Ecto neural progenitor cell (in vitro differentiated cells): ENCODE data around the gene EIF5.

Experiments used
- DNase-seq: peaks from one replicate; pipeline ENCODE4 v3.0.0-alpha.2; 2018; ENCODE audit warnings: low spot score

The EIF5 gene

DNA sequence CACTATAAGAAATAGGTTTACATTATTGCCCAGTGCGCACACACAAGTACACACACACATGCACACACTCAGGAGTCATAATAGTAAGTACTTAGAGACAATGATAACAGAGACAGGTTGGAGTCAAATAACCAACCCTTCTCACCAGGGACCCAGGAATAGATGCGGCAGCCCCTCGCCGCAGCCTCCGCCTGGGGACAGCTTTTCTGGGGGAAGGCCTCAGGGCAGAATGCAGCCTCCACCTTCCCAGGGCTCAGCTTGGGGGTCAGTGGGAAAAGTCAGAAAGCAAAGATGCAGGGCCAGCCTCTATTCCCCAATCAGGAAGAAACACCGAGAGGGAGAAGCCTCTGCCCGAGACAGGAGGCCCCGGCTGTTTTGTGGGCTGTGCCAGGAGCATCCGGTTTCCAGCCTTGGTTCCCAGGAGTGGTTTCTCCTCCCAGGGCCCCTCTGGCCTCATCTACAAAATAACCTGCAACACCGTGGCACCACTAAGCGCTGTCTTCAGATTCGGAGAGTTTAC is 23.4 kb upstream of the EIF5 start:
- DNase-seq, result no peak

DNA sequence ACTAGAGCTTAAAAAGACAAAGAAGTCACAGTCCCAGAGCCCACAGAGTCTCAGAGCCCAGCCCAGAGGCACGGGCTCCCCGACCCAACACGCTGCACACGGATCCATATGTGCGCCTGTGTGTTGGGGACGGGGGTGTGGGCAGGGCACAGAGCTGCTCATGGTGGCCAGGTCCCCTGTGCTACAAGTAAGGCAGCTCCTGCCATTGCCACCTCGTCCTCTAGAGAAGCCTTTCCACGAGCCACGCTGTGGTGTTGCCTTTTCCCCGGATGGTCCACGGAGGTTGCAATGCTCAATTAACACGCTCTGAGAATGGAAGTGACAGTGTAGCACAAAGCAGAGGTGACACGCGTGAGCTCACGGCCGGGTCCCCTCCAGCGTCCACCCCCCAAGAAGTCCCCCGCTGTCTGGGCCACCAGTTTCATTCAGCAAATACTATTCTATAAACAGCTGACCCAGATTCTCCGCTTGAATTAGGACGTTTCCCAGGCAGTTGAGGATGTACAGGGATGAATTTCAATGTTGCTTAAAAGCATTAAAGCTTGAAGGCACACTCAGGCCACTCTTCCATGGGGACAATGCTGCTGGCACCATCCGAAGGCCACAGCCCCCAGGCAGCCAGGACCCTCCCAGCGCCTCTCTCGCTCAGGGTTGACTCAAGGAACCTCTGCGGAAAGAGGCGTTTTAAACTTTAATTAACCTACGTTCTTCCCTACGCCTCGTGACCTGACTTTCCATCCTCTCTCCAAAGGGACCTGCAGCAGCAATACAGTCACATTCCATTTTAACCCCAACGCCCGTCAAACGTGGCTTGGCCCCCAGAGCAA is 22.7 kb upstream of the EIF5 start:
- DNase-seq, result no peak

DNA sequence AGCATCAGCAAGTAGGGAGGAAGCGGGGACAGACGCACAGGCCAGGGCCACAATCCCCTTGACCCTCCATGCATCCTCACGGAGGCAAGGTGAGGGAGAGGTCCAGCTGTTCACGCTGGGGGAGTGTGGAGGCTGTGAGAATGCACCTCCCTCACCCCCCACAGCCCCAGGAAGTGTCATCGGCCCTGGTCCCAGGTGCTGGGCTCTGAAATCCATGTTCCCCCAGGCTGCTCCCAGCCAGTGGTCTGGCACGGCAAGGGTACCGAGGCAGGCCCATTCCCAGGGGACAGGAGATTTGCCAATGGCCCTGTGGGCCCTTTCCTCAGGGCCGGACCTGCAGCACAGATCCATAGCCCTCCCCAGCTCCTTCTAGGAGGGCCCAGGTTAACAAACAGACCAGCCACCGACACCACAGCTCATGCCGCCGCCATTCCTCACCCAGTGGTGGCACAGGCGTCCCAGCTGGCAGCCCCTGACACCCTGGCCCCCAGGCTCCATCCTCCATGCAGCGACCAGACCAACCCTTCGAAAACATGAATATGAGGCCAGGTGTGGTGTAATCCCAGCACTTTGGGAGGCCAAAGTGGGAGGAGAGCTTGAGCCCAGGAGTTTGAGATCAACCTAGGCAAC is 21.9 kb upstream of the EIF5 start:
- no peak for DNase-seq

DNA sequence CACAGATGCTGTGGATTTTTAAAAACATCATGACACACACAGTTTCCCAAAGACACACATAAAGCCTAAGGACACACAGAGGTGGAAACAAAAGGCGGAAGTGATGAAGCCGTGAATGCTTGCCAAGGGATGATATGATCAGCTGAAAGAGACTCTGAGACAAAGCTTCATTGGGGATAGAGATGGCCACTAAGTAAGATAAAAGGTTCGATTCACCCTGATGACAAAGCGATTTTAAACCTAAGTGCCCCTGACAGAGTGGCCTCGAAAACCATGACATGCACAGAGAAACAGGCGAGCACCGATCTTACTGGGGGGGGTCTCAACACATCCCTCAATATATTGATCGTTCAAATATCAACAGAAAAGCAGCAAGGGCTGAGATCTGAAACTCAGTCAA is 20.3 kb upstream of the EIF5 start:
- no peak for DNase-seq

DNA sequence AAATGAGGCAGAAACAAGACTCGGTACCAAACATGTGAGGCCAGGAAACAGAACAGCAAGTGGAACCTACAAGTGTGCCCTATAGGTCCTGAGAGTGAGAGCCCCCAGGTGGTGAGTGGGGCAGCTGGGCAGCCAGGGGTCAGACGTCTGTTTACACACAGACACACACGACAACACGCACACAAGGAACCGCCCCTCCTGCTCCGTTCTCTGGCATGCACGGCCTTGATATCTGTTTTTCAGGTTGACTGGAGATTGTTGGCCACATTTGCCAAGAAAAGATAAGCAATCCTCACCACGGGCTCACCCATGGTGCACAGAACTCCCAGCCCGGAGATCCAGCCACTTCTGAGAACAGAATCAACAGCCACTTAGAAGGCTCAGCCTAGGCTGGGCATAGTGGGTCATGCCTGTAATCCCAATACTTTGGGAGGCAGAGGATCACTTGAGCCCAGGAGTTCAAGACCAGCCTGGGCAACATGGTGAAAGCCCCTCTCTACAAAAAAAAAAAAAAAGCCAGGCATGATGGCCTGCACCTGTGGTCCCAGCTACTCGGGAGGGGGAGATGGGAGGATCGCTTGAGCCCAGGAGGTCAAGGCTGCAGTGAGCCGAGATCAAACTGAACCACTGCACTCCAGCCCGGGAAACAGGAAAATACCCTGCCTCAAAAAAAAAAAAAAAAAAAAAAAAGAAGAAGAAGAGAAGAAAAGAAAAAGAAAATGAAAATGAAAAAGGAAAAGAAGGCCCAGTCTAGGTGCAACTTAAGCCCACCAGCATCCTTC is 19.4 kb upstream of the EIF5 start:
- DNase-seq, result no peak

DNA sequence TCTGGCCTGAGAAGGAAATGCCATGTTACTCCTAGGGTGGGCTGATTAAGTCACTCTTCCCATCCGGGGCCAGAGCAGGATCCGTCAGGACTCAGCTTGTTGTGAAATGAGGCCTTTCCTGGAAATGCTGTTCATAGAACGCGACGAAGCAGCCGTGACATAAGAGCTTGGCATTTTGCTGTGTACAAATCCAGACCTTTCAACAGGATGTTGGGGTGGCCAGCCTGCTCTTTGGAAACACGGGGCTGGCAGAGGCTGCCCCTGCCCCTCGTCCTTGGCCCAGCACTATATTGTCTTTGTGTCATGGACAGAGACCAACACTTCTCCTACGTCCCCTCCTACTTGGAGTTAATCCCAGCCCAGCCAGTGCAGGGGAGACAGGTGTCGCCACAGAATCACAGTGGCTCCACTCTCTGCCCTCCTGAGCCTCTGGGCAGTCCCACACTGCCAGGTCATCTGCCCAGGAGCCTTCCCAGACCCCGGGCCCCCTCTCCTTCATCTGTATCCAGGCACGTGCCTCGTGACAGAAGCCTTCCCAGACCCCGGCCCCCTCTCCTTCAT is 18.6 kb upstream of the EIF5 start:
- DNase-seq, result no peak

DNA sequence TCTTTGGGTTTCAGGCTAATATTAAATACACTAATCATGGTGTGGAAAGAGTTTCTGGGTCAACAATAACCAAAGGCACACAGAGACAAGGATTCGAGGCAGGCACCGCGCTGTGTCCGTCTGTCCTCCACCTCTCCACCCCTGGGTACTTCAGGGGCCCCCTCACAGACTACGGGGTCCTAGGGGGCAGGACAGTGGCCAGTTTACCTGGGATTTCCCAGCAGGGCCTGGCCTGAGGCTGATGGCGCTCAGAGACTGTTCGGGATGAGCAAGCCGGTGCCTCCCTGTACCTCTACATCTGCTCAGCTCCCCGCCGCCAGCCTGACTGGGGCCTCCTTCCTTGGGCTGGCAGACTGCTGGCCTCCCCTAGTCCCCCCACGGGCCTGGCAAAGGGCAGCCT is 18.1 kb upstream of the EIF5 start:
- DNase-seq, result no peak

DNA sequence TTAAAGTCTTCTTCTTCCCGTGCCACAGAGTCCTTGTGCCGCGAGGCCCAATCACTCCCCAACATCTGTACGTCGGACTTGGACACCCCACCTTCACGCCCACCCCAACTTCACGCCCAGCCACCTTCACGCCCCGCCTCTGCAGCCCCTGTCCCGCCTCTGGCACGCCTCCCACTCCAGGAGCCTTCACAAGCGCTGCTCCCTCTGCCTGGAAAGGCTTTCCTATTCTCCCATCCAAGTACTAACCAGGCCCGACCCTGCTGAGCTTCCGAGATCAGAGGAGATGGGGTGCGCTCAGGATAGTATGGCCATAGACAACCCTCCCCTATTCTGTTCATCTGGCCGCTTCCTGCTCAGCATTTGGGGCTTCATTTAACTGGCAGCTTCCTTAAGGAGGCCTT is 17.3 kb upstream of the EIF5 start:
- no peak for DNase-seq

DNA sequence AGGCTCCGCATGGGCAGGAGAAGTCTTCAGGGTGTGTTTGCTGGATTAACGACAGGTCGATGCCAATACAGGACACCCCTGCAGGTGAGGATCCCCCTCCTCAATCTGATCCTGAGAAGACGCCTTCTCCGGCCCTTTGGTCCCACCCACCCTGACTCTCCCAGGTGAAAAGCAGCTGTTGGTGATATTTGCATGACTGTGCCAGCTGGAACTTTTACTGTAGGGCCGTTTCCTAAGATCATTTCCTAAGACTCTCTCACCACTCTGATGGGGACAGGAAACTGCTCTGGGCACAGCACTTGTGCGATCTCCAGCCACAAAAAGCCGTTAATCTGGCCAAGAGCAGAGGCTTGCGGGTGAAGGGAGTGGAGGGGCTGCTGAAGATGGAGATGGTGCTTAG is 16.8 kb upstream of the EIF5 start:
- no peak for DNase-seq

DNA sequence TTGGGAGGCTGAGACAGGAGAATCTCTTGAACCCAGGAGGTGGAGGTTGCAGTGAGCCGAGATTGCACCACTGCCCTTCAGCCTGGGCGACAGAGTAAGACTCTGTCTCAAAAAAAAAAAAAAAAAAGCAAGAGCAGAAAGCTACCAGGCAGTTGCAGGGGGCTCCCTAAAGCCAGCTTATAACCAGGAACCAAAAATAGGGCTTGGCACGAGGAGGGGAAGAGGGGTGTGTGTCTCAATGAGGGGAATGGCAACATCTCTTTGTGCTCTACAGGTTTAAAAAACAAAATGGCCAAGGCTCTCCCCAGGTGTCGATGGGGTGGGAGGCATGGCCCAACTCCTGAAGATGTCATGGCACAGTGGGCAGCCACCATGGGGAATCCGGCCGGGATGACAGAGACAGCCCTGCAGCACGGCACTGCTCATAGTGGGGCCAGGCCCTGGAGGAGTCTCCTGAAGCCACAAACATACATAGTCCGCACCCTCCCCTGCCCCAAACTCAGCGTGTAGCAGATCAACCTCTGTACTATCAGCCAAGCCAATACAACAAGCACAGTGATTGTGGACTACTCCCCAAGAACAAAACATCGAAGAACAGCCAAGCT is 16.0 kb upstream of the EIF5 start:
- no peak for DNase-seq

DNA sequence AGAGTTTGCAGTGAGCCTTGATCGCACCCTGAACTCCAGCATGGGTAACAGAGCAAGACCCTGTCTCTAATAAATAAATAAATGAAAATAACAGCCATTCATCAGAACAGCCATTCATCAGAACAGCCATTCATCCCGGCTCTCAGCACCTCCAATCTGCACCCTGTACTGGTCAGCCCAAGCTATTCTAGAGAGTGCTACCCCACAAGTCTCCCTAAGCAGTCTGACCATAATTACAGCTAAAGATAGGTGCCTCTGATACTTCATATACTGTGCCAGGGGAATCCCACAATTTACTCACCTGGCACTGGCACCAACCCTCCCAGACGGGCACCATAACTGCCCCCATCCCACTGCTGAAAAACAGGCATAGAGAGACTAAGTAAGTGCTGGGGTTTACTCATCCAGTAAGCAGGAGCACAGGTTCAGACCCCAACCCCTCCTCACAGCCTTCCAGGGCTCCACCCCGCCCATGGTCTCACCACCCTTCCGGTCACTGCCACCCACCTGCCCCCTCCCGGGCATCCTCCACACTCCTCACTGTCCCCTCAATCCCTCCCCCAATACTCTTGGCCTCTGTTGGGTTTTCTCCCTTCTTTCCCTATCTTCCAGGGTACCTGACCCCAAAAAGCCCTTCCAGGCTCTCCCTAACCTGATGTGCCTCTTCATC is 15.2 kb upstream of the EIF5 start:
- DNase-seq, result no peak

DNA sequence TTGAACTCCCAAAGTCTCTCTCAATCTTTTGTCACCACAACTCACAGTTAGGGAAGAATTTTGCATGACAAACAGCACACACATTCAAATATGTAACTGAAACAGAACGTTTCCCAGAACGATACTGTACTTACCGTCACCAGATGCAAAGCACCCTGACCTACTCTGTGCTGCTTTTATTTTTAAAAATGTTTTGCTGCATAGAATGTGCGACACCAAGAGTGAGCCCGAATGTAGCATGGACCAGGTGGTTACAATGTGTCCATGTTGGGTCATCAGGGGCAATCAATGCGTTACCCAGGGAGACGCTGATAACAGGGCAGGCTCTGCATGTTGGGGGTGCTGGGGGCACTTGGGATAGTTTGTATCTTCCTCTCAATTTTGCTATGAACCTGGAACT is 14.6 kb upstream of the EIF5 start:
- DNase-seq, result no peak

DNA sequence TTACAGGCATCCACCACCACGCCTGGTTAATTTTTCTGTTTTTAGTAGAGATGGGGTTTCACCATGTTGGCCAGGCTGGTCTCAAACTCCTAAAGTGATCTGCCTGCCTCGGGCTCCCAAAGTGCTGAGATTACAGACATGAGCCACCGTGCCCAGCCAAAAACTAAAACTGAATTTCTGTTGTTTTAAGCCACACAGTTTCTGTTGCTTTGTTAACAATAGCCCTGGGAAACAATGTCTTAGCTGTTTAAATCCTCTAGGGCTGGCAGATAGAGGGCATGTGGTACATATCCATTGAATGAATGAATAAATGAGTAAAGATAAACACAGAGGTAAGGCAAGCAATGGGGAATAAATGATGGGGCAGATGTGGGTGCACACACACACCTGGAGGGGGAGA is 8.0 kb upstream of the EIF5 start:
- DNase-seq, result no peak

DNA sequence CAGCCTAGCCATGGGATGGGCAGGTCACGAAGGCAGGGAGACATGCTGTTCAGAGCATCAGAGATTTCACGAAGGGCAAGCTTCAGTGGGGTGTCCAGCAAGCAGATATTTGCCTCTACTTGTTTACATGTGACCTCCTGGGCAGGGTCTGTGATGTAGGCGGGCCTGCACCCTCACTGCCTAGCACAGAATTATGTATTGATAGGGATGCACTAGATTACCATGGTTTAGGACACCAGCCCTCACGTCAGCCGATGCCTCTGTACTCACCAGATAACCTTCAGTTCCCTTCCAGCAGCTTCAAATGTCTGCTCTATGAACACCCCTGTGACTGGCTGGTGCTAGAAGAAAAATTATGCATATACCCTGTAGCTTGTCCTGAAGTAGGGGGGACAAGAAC is 5.1 kb upstream of the EIF5 start:
- DNase-seq, result no peak

DNA sequence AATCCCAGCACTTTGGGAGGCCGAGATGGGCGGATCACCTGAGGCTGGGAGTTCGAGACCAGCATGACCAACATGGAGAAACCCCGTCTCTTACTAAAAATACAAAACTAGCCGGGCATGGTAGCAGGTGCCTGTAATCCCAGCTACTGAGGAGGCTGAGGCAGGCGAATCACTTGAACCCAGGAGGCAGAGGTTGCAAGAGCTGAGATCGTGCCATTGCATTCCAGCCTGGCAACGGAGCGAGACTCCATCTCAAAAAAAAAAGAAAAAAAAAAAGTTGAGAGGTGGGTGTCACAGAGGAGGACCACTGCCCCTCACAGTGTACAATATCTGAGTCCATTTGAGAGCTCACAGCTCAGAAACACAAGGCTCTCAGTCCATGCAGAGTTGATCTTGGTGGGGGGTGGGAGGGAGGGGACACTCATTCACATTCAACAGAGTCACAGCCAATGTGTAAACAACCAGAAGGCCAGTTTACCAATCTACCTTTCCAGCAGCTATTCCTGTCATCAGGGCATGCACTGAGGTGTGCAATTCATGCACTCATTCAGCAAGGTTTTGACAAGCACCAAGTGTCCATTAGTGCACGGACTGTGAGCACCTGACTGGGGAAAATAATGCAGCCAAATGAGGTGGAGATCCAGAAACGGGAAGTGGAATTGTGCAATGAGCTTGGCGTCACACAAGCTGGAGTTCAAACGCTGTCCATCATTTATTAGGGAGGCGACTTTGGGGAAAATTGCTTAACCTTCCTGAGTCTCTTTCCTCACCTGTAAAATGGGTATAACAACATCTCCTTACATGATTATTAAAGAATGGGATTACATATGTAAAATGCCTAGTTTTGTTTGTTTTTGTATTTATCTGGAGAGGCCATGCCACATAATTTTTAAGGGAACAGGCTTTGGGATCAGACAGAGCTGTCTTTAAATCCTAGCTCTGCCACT is 4.4 kb upstream of the EIF5 start:
- DNase-seq, result no peak

DNA sequence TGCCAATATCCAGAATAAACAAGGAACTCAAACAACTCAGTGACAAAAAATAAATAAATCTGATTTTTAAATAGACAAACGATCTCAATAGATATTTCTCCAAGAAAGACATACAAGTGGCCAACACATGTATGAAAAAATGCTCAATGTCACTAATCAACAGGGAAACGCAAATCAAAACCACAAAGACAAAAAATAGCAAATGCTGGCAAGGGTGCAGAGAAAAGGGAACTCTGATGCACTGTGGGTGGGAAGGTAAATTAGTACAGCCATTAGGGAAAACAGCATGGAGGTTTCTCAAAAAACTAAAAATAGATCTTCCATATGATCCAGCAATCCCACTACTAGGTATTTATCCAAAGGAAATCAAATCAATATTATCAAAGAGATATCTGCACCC is 3.5 kb upstream of the EIF5 start:
- no peak for DNase-seq

DNA sequence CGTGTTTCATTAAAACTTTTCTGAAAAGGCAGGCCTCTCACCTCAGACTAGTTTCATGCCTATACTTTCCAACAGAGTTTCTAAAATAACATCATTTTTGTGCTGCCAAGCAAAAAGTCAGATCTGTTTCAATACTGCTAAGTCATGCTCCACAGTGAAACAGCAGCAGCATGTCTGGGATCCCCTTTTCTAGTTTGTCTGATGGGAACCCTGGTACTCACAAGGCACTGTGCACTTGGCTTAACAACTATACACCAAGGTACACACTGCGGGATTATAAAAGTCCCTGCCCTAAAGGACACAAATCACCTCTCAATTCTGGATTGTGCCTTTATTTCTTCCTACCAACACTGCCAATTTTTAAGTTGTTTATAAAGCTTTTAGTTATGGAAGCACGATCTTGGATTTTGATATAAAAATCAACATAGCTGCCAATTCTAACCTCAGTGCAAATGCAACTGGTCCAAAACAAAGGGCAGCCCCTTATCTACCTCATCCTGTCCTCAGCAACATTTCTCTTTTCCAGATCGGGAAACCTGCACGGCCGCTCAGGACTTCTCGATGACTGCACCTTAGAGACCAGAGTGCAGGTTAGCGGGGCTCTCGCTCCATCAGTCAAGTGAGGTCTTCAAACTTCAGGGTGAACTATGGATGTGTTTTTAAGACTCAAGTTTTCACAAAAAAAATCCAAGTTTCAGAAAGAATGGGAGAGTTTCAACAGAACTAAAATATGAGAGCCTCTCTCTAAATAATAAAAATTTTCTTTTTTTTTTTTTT is 1.7 kb upstream of the EIF5 start:
- DNase-seq, result no peak

DNA sequence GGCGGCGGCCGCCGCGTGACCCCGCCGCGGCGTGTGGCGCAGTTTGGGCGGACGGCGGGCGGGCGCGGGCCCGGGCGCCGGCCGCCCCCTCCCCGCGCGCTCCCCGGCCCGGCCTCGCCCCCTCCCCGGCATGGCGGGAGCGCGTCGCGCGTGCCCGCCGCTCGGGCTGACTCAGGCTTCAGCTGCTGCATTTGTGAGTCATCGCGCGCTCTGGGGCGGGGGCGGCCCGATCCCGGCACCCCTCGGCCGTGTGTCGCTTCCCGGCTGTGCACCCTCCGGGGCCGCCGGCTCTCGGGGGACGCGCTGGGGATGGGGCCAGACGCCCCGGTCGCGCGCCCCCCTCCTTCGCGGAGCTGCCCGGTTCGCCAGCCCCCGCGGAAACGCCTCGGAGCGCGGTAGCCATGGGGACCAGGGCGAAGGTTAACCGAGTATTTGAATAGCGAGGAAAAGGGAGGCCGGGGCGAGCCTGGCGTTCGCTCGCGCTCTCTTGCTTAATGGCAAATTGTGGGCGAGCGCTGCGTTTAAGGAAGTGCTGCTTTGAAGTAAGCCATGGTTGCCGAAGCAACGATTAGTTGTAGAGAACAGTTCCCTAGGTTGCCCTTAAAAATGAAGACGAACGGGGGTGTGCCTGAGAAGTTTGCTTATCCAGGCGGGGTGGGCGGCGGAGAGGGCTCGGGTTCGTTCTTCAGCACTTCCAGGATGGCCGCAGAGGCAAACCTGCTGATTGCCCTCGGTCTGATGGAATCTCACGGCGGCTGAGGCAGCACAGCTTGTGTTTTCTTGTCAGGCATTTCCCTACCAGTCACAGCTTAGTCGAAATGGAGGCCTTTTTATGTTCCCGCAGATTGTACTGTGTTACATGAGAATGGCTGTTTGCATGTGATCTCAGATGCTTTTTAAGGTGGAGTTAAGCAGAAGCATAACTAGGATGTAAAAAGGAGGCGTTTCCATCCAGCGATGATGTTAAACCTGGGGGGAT is 896 bp downstream of the EIF5 start:
- DNase-seq, result peak; percentile 67
